Neural progenitor cell (in vitro differentiated cells): ENCODE measurements around the gene CIDEC. TPM values are rescaled to one million over a fixed set of nuclear protein-coding genes. Genes with fewer than 3 reads are reported as not detected.

Experiments
- DNase-seq: peaks from one replicate; pipeline ENCODE4 v3.0.0-alpha.2; 2016; ENCODE audit warnings: low spot score
- H2AFZ ChIP-seq: fragments of 200-600 bp; sonication (generic); replicated peaks from 2 replicates; pipeline ENCODE4 v1.6.1; 2016; ENCODE audit warnings: antibody characterized with exemption
- H3F3A ChIP-seq: fragments of 200-600 bp; sonication (generic); 2 replicates; pipeline ENCODE4 v1.6.1; 2016; ENCODE audit warnings: antibody characterized with exemption, low read depth
- H3K27ac ChIP-seq: fragments of 200-600 bp; sonication (generic); 2 replicates; pipeline ENCODE4 v1.5.1; 2016; ENCODE audit warnings: mild to moderate bottlenecking
- H3K27me3 ChIP-seq: fragments of 200-600 bp; sonication (generic); 2 replicates; pipeline ENCODE4 v1.6.1; 2016; ENCODE audit warnings: mild to moderate bottlenecking, moderate library complexity
- H3K36me3 ChIP-seq: fragments of 200-600 bp; sonication (generic); 2 replicates; pipeline ENCODE4 v1.5.1; 2016
- H3K4me1 ChIP-seq: fragments of 200-600 bp; sonication (generic); 2 replicates; pipeline ENCODE4 v1.6.1; 2016; ENCODE audit warnings: mixed run types
- H3K4me2 ChIP-seq: fragments of 200-600 bp; sonication (generic); 2 replicates; pipeline ENCODE4 v1.6.1; 2016
- H3K4me3 ChIP-seq: fragments of 200-600 bp; sonication (generic); 2 replicates; pipeline ENCODE4 v1.5.1; 2016
- H3K79me2 ChIP-seq: fragments of 200-600 bp; sonication (generic); 2 replicates; pipeline ENCODE4 v1.6.1; 2016; ENCODE audit warnings: low read depth
- H3K9ac ChIP-seq: fragments of 200-600 bp; sonication (generic); 2 replicates; pipeline ENCODE4 v1.6.1; 2016
- H3K9me3 ChIP-seq: fragments of 200-600 bp; sonication (generic); 2 replicates; pipeline ENCODE4 v1.5.1; 2016; ENCODE audit warnings: low read depth
- H4K20me1 ChIP-seq: fragments of 200-600 bp; sonication (generic); 2 replicates; pipeline ENCODE4 v1.6.1; 2016; ENCODE audit warnings: low read depth
- H3K27ac Mint-ChIP-seq: 3 replicates; pipeline ENCODE4 v1.8.0; 2021; ENCODE audit warnings: mixed read lengths
- H3K27me3 Mint-ChIP-seq: 2 replicates; pipeline ENCODE4 v1.8.0; 2022; ENCODE audit warnings: low read depth, mild to moderate bottlenecking, inconsistent platforms, moderate library complexity, mixed read lengths; ENCODE audit not compliant: insufficient read depth
- H3K36me3 Mint-ChIP-seq: 3 replicates; pipeline ENCODE4 v1.8.0; 2021; ENCODE audit warnings: mixed read lengths
- H3K4me1 Mint-ChIP-seq: 3 replicates; pipeline ENCODE4 v1.8.0; 2021; ENCODE audit warnings: mixed read lengths
- H3K4me3 Mint-ChIP-seq: 3 replicates; pipeline ENCODE4 v1.8.0; 2021; ENCODE audit warnings: mild to moderate bottlenecking, moderate library complexity, mixed read lengths
- H3K9me3 Mint-ChIP-seq: 3 replicates; pipeline ENCODE4 v1.8.0; 2020; ENCODE audit warnings: mixed read lengths
- CTCF ChIP-seq: fragments of 200-600 bp; sonication (generic); IDR thresholded peaks from 2 replicates; pipeline ENCODE4 v1.5.1; 2017; ENCODE audit warnings: antibody characterized with exemption, mild to moderate bottlenecking
- EZH2 ChIP-seq: fragments of 200-600 bp; sonication (generic); IDR thresholded peaks from 2 replicates; pipeline ENCODE4 v1.6.1; 2017; ENCODE audit warnings: antibody characterized with exemption, mild to moderate bottlenecking, moderate library complexity
- EZH2phosphoT487 ChIP-seq: fragments of 200-600 bp; sonication (generic); IDR thresholded peaks from 2 replicates; pipeline ENCODE4 v1.6.1; 2017; ENCODE audit warnings: antibody characterized with exemption
- total RNA-seq: library from RNA; depleted of rRNA; stranded (reverse); fragments of >200 nt; gene quantifications from 2 replicates; pipeline ENCODE4 v1.2.3, GENCODE V29; 2015; ENCODE audit warnings: low replicate concordance

Gene CIDEC
- total RNA-seq, 1 donor from 2014 or later, result not detected

GRCh38 chr3:9841015-9841414 is 39.0 kb downstream of the CIDEC start:
- Histone ChIP-seq H3K4me1 (peaks cover 3% of the 10 kb centered on the region), H3F3A (peaks cover 6% of the 10 kb centered on the region), H3K9me3 (no peaks in the 10 kb centered on the region), H3K36me3 (no peaks in the 10 kb centered on the region), H2AFZ (no peak overlapping the region), H3K27me3 (no peaks in the 10 kb centered on the region), H3K79me2 (no peaks in the 10 kb centered on the region), H3K9ac (no peak overlapping the region), H3K4me2 (no peak overlapping the region), H3K27ac (no peak overlapping the region), H4K20me1 (no peaks in the 10 kb centered on the region), H3K4me3 (no peak overlapping the region)
- Mint-ChIP-seq H3K36me3 (peaks cover 12% of the 10 kb centered on the region), H3K9me3 (no peaks in the 10 kb centered on the region), H3K27ac (no peak overlapping the region), H3K4me3 (no peak overlapping the region), H3K4me1 (peaks cover 8% of the 10 kb centered on the region), H3K27me3 (peaks cover 4% of the 10 kb centered on the region)
- TF ChIP-seq EZH2 (no peak), EZH2phosphoT487 (no peak), CTCF (no peak)
- DNase-seq, result no peak

GRCh38 chr3:9838856-9839255 is 41.2 kb downstream of the CIDEC start:
- no peak for DNase-seq
- no peaks in the 10 kb centered on the region for H3K4me1 ChIP-seq
- H3K9me3 Mint-ChIP-seq, result no peaks in the 10 kb centered on the region
- no peaks in the 10 kb centered on the region for H3K79me2 ChIP-seq
- no peaks in the 10 kb centered on the region for H3K36me3 ChIP-seq
- TF ChIP-seq EZH2phosphoT487, result no peak
- TF ChIP-seq CTCF, result no peak
- no peak for TF ChIP-seq EZH2
- no peaks in the 10 kb centered on the region for H4K20me1 ChIP-seq
- no peak overlapping the region for H3K4me3 ChIP-seq
- H3K27me3 Mint-ChIP-seq, result peaks cover 4% of the 10 kb centered on the region
- no peak overlapping the region for H3K27ac ChIP-seq
- H2AFZ ChIP-seq, result no peak overlapping the region
- H3K4me1 Mint-ChIP-seq, result peaks cover 5% of the 10 kb centered on the region
- no peak overlapping the region for H3K4me3 Mint-ChIP-seq
- H3K4me2 ChIP-seq, result no peak overlapping the region
- H3K27ac Mint-ChIP-seq, result no peak overlapping the region
- peaks cover 6% of the 10 kb centered on the region for H3F3A ChIP-seq
- H3K9ac ChIP-seq, result no peak overlapping the region
- peaks cover 18% of the 10 kb centered on the region for H3K36me3 Mint-ChIP-seq
- no peaks in the 10 kb centered on the region for H3K9me3 ChIP-seq
- H3K27me3 ChIP-seq, result no peaks in the 10 kb centered on the region

DNA sequence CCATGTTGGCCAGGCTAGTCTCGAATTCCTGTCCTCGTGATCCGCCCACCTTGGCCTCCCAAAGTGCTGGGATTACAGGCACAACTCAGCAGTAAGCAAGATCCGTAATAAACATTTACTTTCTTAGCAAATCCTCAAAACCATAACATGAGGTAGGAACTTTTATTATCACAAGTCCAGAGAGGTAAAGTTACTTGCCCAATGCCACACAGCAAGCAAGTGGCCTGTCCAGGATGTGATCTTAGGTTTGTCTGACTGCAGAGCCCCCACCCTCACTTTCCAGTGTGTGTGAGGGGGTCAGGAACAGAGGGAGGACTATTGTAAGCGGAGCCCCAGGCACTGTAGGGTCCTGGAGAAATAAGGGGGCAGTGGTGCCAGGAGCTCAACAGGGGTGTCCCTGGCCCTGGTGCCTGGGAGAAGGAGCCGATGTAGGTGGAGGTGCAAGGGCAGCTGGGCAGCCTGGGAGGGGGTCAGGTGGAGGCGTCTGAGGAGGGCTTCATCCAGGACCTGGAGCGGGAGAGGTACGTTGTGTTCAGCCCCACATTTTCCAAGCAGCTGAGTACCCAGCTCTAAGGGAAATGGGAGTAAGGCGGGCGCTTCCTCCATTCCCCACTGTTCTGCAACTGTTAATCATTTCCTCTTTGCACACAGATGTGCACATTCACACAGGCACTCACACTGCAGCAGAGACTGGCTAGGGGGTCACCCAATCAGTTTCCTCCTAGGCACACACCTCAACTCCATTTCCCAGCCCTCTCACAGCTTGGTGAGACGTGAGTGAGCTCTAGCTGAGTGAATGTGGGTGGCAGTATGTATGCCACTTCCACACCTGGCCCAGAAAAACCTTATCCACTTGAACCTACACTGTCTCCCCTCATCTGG is 42.1 kb downstream of the CIDEC start:
- H2AFZ ChIP-seq, result no peak overlapping the region
- Mint-ChIP-seq H3K9me3 (no peaks in the 10 kb centered on the region), H3K4me1 (peaks cover 5% of the 10 kb centered on the region), H3K36me3 (peaks cover 18% of the 10 kb centered on the region), H3K4me3 (no peak overlapping the region), H3K27ac (no peak overlapping the region), H3K27me3 (peaks cover 4% of the 10 kb centered on the region)
- H3K4me3 ChIP-seq, result no peak overlapping the region
- H4K20me1 ChIP-seq, result no peaks in the 10 kb centered on the region
- no peaks in the 10 kb centered on the region for H3K79me2 ChIP-seq
- H3K9ac ChIP-seq, result no peak overlapping the region
- H3K27me3 ChIP-seq, result no peaks in the 10 kb centered on the region
- H3K4me2 ChIP-seq, result no peak overlapping the region
- TF ChIP-seq CTCF, result no peak
- no peak for TF ChIP-seq EZH2
- no peak for TF ChIP-seq EZH2phosphoT487
- DNase-seq, result no peak
- no peaks in the 10 kb centered on the region for H3K9me3 ChIP-seq
- no peaks in the 10 kb centered on the region for H3K36me3 ChIP-seq
- no peak overlapping the region for H3K27ac ChIP-seq
- no peaks in the 10 kb centered on the region for H3F3A ChIP-seq
- no peaks in the 10 kb centered on the region for H3K4me1 ChIP-seq
